H1 (cell line): ENCODE data around the gene PAX8. TPM values are rescaled to one million over a fixed set of nuclear protein-coding genes. Genes with fewer than 3 reads are reported as not detected.

ENCODE experiments used
- RAD21 ChIP-seq, 2 experiments: IDR thresholded peaks in 1 of 2; conservative IDR thresholded peaks in 1 of 2; 2 replicates each; pipeline ENCODE4 v1.6.1; 2011; ENCODE audit warnings: low read depth in 2 of 2, low read length in 2 of 2, improper control_type of control experiment in 1 of 2, inconsistent platforms in 1 of 2, mild to moderate bottlenecking in 1 of 2, moderate library complexity in 1 of 2
- polyA plus RNA-seq, 7 experiments: library from polyadenylated mRNA; depleted of rRNA in 3 of 7; stranded (reverse) in 5 of 7; unstranded in 2 of 7; fragments of >200 nt in 5 of 7; fragments of 200-250 nt in 2 of 7; gene quantifications; 1 replicate in 5 of 7; 2 replicates in 1 of 7; 4 replicates in 1 of 7; pipeline versions ENCODE4 v1.2.1 to v1.2.3, GENCODE V29; 2011 to 2013; ENCODE audit warnings: missing spikeins in 2 of 7, mixed read lengths in 2 of 7
- total RNA-seq: library from RNA; stranded (reverse); fragmentation: NEBNext Ultra II Directional; extraction: Animal tissue kit (Norgen Biotek cat#: 25700); gene quantifications from 2 replicates; pipeline ENCODE4 v1.2.1, GENCODE V29; 2021

The PAX8 gene
- total and polyA plus RNA-seq, 2 of the 8 experiments (the other 6 are each of a cell fraction or from before 2014, with no cell fraction given): 0.02 TPM; not detected in 1

- no peak for TF ChIP-seq RAD21 (IDR thresholded peaks at IDR 0.05 in 1 of 2, conservative IDR thresholded peaks at IDR 0.05 in 1 of 2; ENCODE audit: low read depth in 2 of 2, low read length in 2 of 2)
Measured at GRCh38 chr2:113234721-113235346, 43.9 kb downstream of the PAX8 start (continued).
